ENCODE results near the gene TMCC3. TPM values are rescaled to one million over a fixed set of nuclear protein-coding genes. Genes with fewer than 3 reads are reported as not detected.
A peak's percentile ranks its signal among the peaks of the same experiment; 100 is the strongest.

The TMCC3 gene
- total and polyA plus RNA-seq, 2 of the 13 experiments (the other 11 are each of a cell fraction or from before 2014, with no cell fraction given): not detected

- FAIRE-seq: no peak
Measured at GRCh38 chr12:94640134-94640928, 10.0 kb downstream of the TMCC3 start.

GRCh38 chr12:94638521-94638920 lies 11.8 kb downstream of the TMCC3 start:
- in situ Hi-C loops (cut with HindIII; ENCODE audit: extremely low pct_ligation_motif_present, low pct_unique_long_range_greater_than_20kb): no loop called here
- H3K9me3 ChIP-seq (ENCODE audit: low read length): no peaks in the 10 kb centered on the region
- FAIRE-seq (no peak), ATAC-seq (no peak), DNase-seq (ENCODE audit: low spot score) (no peak)
- no peak overlapping the region for H3K9ac ChIP-seq (ENCODE audit: insufficient read depth, low read depth, low read length)
- no peak overlapping the region for H3K27ac ChIP-seq (ENCODE audit: extremely low read length, insufficient read depth, low read length)
- no peak overlapping the region for H2AFZ ChIP-seq (ENCODE audit: low read length)
- ChIA-PET POLR2A (no interaction called here), CTCF (ENCODE audit: low intra/inter-chr PET ratio, low total read pairs) (no interaction called here)
- no peaks in the 10 kb centered on the region for H3K36me3 ChIP-seq (replicated peaks in 1 of 2; ENCODE audit: control insufficient read depth in 1 of 2, insufficient read depth in 2 of 2, low read length in 2 of 2)
- BruUV-seq (replicated peaks): no TSS peak
- H3K4me1 ChIP-seq (ENCODE audit: insufficient read depth, low read length): peaks cover 6% of the 10 kb centered on the region; the same call in 1 of the 2 replicates
- intact Hi-C loops (cut with micrococcal nuclease; ENCODE audit: unreplicated experiment): loop anchor here (5.0 kb wide), 1 partner anchor 46 kb away; no protein-coding TSS in a partner anchor
- H3K79me2 ChIP-seq (ENCODE audit: insufficient read depth, low read length): no peaks in the 10 kb centered on the region
- H3K4me3 ChIP-seq (replicated peaks in 1 of 3; ENCODE audit: insufficient read depth in 1 of 3, low read depth in 2 of 3, low read length in 3 of 3): no peak overlapping the region
- WGBS (ENCODE audit: low lambda C conversion rate): 50% methylated on average over 1 of the region's 1 CpG
- peaks cover 0 to under 1% of the 10 kb centered on the region in 2 experiments; a peak in 2 of 5 replicates for H3K27me3 ChIP-seq (ENCODE audit: control insufficient read depth in 1 of 2, insufficient read depth in 2 of 2, low read length in 2 of 2)
- H4K20me1 ChIP-seq (ENCODE audit: insufficient read depth, low read length): no peaks in the 10 kb centered on the region
- H3K4me2 ChIP-seq (ENCODE audit: low read depth, low read length): no peak overlapping the region
- TF ChIP-seq JUND (CRISPR knock-in tag; IDR thresholded peaks at IDR 0.05) (no peak), TBL1XR1 (IDR thresholded peaks at IDR 0.05; ENCODE audit: borderline replicate concordance, low read length, partially characterized antibody) (no peak), ZBTB33 (CRISPR knock-in tag; IDR thresholded peaks at IDR 0.05) (no peak), ZBTB1 (CRISPR knock-in tag; IDR thresholded peaks at IDR 0.05; ENCODE audit: borderline replicate concordance) (no peak), ESRRA (CRISPR knock-in tag; IDR thresholded peaks at IDR 0.05; ENCODE audit: low read depth) (no peak), KDM5A (IDR thresholded peaks at IDR 0.05; ENCODE audit: borderline replicate concordance, low read length) (no peak), ZBTB7B (CRISPR knock-in tag; IDR thresholded peaks at IDR 0.05) (no peak), ZNF121 (CRISPR knock-in tag; IDR thresholded peaks at IDR 0.05) (no peak), ELF4 (CRISPR knock-in tag; IDR thresholded peaks at IDR 0.05; ENCODE audit: borderline replicate concordance) (no peak), RBM22 (optimal IDR thresholded peaks at IDR 0.05; ENCODE audit: low read length) (no peak), HDAC1 (CRISPR knock-in tag; IDR thresholded peaks at IDR 0.05) (no peak), TBX3 (IDR thresholded peaks at IDR 0.05; ENCODE audit: borderline replicate concordance) (no peak), MAFG (CRISPR knock-in tag; IDR thresholded peaks at IDR 0.05) (no peak), KLF16 (CRISPR knock-in tag; IDR thresholded peaks at IDR 0.05) (no peak)

More at GRCh38 chr12:94640134-94640928, 10.0 kb downstream of the TMCC3 start:
- ATAC-seq (no peak), DNase-seq (ENCODE audit: low spot score) (no peak)
- Histone ChIP-seq H3K9ac (ENCODE audit: insufficient read depth, low read depth, low read length) (no peak overlapping the region), H4K20me1 (ENCODE audit: insufficient read depth, low read length) (no peaks in the 10 kb centered on the region), H3K79me2 (ENCODE audit: insufficient read depth, low read length) (no peaks in the 10 kb centered on the region), H3K27ac (ENCODE audit: extremely low read length, insufficient read depth, low read length) (no peak overlapping the region), H3K36me3 (replicated peaks in 1 of 2; ENCODE audit: control insufficient read depth in 1 of 2, insufficient read depth in 2 of 2, low read length in 2 of 2) (no peaks in the 10 kb centered on the region), H3K4me2 (ENCODE audit: low read depth, low read length) (no peak overlapping the region), H3K4me3 (replicated peaks in 1 of 3; ENCODE audit: insufficient read depth in 1 of 3, low read depth in 2 of 3, low read length in 3 of 3) (no peak overlapping the region), H3K9me3 (ENCODE audit: low read length) (no peaks in the 10 kb centered on the region), H2AFZ (ENCODE audit: low read length) (no peak overlapping the region), H3K27me3 (ENCODE audit: control insufficient read depth in 1 of 2, insufficient read depth in 2 of 2, low read length in 2 of 2) (peaks cover 0 to 8% of the 10 kb centered on the region in 2 experiments; a peak in 3 of 5 replicates), H3K4me1 (ENCODE audit: insufficient read depth, low read length) (peaks cover 6% of the 10 kb centered on the region; the same call in 1 of the 2 replicates)
- POLR2A ChIA-PET: no interaction called here
- WGBS (ENCODE audit: low lambda C conversion rate): 20% methylated on average over 10 of the region's 10 CpGs
- in situ Hi-C loops (cut with HindIII; ENCODE audit: extremely low pct_ligation_motif_present, low pct_unique_long_range_greater_than_20kb): no loop called here
- CTCF ChIA-PET (ENCODE audit: low intra/inter-chr PET ratio, low total read pairs): no interaction called here
- no TSS peak for BruUV-seq (replicated peaks)
- intact Hi-C loops (cut with micrococcal nuclease; ENCODE audit: unreplicated experiment): no loop called here
- peak; percentile 29; the same call in 1 of the 2 replicates for TF ChIP-seq CEBPB (IDR thresholded peaks at IDR 0.05; ENCODE audit: borderline replicate concordance, low read depth, low read length)
- TF ChIP-seq SRSF1 (optimal IDR thresholded peaks at IDR 0.05; ENCODE audit: low read depth, low read length): no peak
- TF ChIP-seq ZNF562 (CRISPR knock-in tag; IDR thresholded peaks at IDR 0.05; ENCODE audit: borderline replicate concordance): no peak
- TF ChIP-seq YEATS2 (CRISPR knock-in tag; IDR thresholded peaks at IDR 0.05; ENCODE audit: borderline replicate concordance): no peak
